ENCODE measurements around the gene CCDC138.

- TF ChIP-seq CTCF (IDR thresholded peaks at IDR 0.05) (no peak), EP300 (IDR thresholded peaks at IDR 0.05; ENCODE audit: low read depth) (no peak), POLR2A (IDR thresholded peaks at IDR 0.05) (no peak), POLR2AphosphoS5 (IDR thresholded peaks at IDR 0.05) (no peak)
These were observed 135.8 kb downstream of the CCDC138 start for GRCh38 chr2:108922141-108922915.

Measured in transverse colon (tissue), 4 donors.